ENCODE measurements around the gene RMI1.

GRCh38 chr9:83969602-83970001 is 11.0 kb upstream of the RMI1 start:
- no peak for TF ChIP-seq CTCF (IDR thresholded peaks at IDR 0.05)
- TF ChIP-seq POLR2A (IDR thresholded peaks at IDR 0.05), result no peak

All from Peyer's patch (tissue), 4 donors.